ENCODE results near the gene MAP9.

DNA sequence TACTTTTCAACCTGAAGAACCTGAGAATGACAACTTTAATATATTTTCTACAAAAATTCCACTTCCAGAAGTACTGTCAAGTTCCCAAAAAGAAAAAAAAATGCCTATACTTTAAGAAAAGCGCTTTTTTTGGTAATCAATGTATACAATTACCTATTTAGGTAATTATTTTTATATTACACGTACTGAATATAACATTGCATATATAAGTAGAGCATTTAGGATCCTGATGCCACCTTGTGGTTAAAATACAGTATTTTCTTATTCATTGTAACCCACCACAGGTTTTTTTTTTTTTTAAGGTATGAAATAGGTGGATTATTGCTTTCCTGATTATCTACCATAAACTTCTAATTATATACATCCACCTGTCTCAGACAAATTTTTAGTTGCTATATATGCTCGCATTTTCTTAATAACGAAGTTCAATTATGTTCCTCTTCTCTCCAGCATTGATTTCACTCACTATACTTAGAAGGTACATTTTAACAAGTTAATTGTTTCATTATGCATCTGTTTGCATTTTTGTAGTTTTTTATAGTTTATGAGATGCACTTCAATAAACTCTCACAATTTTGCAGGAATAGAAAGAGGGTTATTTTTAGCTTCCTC is 5.2 kb downstream of the MAP9 start:
- TF ChIP-seq, protein P1, sequence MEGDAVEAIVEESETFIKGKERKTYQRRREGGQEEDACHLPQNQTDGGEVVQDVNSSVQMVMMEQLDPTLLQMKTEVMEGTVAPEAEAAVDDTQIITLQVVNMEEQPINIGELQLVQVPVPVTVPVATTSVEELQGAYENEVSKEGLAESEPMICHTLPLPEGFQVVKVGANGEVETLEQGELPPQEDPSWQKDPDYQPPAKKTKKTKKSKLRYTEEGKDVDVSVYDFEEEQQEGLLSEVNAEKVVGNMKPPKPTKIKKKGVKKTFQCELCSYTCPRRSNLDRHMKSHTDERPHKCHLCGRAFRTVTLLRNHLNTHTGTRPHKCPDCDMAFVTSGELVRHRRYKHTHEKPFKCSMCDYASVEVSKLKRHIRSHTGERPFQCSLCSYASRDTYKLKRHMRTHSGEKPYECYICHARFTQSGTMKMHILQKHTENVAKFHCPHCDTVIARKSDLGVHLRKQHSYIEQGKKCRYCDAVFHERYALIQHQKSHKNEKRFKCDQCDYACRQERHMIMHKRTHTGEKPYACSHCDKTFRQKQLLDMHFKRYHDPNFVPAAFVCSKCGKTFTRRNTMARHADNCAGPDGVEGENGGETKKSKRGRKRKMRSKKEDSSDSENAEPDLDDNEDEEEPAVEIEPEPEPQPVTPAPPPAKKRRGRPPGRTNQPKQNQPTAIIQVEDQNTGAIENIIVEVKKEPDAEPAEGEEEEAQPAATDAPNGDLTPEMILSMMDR (IDR thresholded peaks at IDR 0.05): peak; percentile 18 to 29 (median 27)
- TF ChIP-seq POLR2AphosphoS5 (IDR thresholded peaks at IDR 0.05) (no peak), POLR2A (IDR thresholded peaks at IDR 0.05) (no peak)

Data from breast epithelium (tissue), 3 donors.